Thoracic aorta (tissue), 2 donors: ENCODE measurements around the gene LAMP1. TPM values are rescaled to one million over a fixed set of nuclear protein-coding genes. Genes with fewer than 3 reads are reported as not detected.
"Not testable (repeated sequence)": the region's sequence is repeated elsewhere in the genome, so short reads cannot be mapped to it uniquely, and the experiment has no call there.

Experiments used
- ATAC-seq: fragments of 150-250 bp; one replicate; pipeline ENCODE4 v1.8.0; 2017; ENCODE audit warnings: low read depth; ENCODE audit not compliant: insufficient number of reproducible peaks, low FRiP score
- DNase-seq: peaks from one replicate; pipeline ENCODE4 v3.0.0-alpha.2; 2020; ENCODE audit warnings: low spot score
- H3K27ac ChIP-seq, 2 donors: fragments of 200-600 bp; sonication (generic); 1 replicate in 1 of 2; 2 replicates in 1 of 2; pipeline ENCODE4 v1.5.1; 2016; ENCODE audit warnings: mild to moderate bottlenecking in 2 of 2, moderate library complexity in 2 of 2
- H3K27me3 ChIP-seq: fragments of 200-600 bp; sonication (generic); replicated peaks from 2 replicates; pipeline ENCODE4 v1.6.0; 2016; ENCODE audit warnings: mild to moderate bottlenecking; ENCODE audit not compliant: insufficient read depth
- H3K36me3 ChIP-seq: fragments of 200-600 bp; sonication (generic); one replicate; pipeline ENCODE4 v1.5.1; 2016
- H3K4me1 ChIP-seq, 2 donors: fragments of 200-600 bp; sonication (generic); 1 replicate in 1 of 2; 2 replicates in 1 of 2; pipeline versions ENCODE4 v1.5.1 to v1.6.0; 2016; ENCODE audit warnings: low read depth in 2 of 2, mild to moderate bottlenecking in 1 of 2; ENCODE audit not compliant: control insufficient read depth in 1 of 2
- H3K4me3 ChIP-seq: fragments of 200-600 bp; sonication (generic); 2 replicates; pipeline ENCODE4 v1.5.1; 2016; ENCODE audit warnings: mild to moderate bottlenecking
- H3K9me3 ChIP-seq: fragments of 200-600 bp; sonication (generic); 2 replicates; pipeline ENCODE4 v1.5.1; 2016
- total RNA-seq, 2 donors: library from RNA; depleted of rRNA; stranded (reverse); fragments of >200 nt; gene quantifications; one replicate each; pipeline versions ENCODE4 v1.1.0 to v1.2.3, GENCODE V29; 2016
- TF ChIP-seq, protein P1 (sequence below): fragments of 200-600 bp; sonication (generic); IDR thresholded peaks from one replicate; pipeline ENCODE4 v1.5.1; 2019; ENCODE audit warnings: antibody characterized with exemption

LAMP1 gene
- total RNA-seq, 2 donors from 2014 or later: 145 to 210 TPM

DNA sequence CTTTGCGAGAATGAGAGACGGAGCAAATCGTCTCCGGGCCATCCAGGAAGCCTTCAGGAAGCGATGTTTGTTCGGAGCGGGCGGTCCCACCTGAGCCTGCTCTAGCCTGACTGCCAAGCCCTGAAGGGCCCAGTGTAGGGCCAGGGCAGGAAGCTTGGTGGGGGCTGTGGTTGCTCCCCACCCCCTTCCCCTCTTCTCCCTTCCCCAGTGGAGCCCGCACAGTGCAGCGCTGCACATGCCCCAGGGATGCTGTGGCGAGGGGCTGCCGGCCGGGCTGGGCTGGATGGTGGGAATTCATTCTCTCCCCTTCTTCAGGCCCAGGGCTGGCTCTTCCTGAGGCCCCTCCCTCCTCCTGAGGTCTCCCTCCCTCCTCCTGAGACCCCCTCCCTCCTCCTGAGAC is 74.0 kb downstream of the LAMP1 start:
- Histone ChIP-seq H3K36me3 (no peaks in the 10 kb centered on the region), H3K4me3 (no peak overlapping the region), H3K4me1 (no peaks in the 10 kb centered on the region), H3K27ac (no peak overlapping the region), H3K9me3 (no peaks in the 10 kb centered on the region), H3K27me3 (no peaks in the 10 kb centered on the region)
- ATAC-seq (no peak), DNase-seq (no peak)
- TF ChIP-seq, protein P1, sequence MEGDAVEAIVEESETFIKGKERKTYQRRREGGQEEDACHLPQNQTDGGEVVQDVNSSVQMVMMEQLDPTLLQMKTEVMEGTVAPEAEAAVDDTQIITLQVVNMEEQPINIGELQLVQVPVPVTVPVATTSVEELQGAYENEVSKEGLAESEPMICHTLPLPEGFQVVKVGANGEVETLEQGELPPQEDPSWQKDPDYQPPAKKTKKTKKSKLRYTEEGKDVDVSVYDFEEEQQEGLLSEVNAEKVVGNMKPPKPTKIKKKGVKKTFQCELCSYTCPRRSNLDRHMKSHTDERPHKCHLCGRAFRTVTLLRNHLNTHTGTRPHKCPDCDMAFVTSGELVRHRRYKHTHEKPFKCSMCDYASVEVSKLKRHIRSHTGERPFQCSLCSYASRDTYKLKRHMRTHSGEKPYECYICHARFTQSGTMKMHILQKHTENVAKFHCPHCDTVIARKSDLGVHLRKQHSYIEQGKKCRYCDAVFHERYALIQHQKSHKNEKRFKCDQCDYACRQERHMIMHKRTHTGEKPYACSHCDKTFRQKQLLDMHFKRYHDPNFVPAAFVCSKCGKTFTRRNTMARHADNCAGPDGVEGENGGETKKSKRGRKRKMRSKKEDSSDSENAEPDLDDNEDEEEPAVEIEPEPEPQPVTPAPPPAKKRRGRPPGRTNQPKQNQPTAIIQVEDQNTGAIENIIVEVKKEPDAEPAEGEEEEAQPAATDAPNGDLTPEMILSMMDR: no peak

DNA sequence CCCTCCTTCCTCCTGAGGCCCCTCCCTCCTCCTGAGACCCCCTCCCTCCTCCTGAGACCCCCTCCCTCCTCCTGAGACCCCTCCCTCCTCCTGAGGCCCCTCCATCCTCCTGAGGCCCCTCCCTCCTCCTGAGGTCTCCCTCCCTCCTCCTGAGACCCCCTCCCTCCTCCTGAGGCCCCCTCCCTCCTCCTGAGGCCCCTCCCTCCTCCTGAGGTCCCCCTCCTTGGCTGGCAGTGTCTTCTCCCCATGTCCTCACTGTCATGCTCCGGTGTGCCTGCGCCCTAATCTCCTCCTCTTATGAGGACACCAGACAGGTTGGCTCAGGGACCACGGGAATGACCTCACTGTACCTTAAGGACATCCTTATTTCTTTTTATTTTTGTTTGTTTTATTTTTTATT is 74.7 kb downstream of the LAMP1 start:
- H3K27ac ChIP-seq, H3K27me3 ChIP-seq, H3K4me1 ChIP-seq, H3K9me3 ChIP-seq, ATAC-seq, H3K4me3 ChIP-seq, H3K36me3 ChIP-seq, DNase-seq: not testable (repeated sequence)

Other genes starting within 250 kb of the LAMP1 start
- not detected for gene F7, start 191.4 kb upstream of the LAMP1 start, total RNA-seq
- 10 to 100 TPM; 25.5 to 31.5 TPM for gene F10, start 174.4 kb upstream of the LAMP1 start, total RNA-seq
- not detected for gene PROZ, start 138.6 kb upstream of the LAMP1 start, total RNA-seq
- gene PCID2, start 88.6 kb upstream of the LAMP1 start, total RNA-seq: 10 to 100 TPM; 46.8 to 55.4 TPM
- gene CUL4A, start 87.6 kb upstream of the LAMP1 start, total RNA-seq: 100 to 1,000 TPM; 112 to 156 TPM
- 1 to 10 TPM; 1.9 to 5.6 TPM for gene GRTP1, start 66.9 kb downstream of the LAMP1 start, total RNA-seq
- gene ADPRHL1, start 156.2 kb downstream of the LAMP1 start, total RNA-seq: 10 to 100 TPM; 11.8 to 12.6 TPM
- 10 to 100 TPM in 1 of 2 donors, 1 to 10 TPM in 1; 7.3 to 29.8 TPM for gene DCUN1D2, start 193.5 kb downstream of the LAMP1 start, total RNA-seq